Natural killer cell (primary cell): Measurements from ENCODE around the gene MRPL28. TPM values are rescaled to one million over a fixed set of nuclear protein-coding genes. Genes with fewer than 3 reads are reported as not detected.
"Not testable (repeated sequence)": the region's sequence is repeated elsewhere in the genome, so short reads cannot be mapped to it uniquely, and the experiment has no call there.

Source experiments
- ATAC-seq, 3 donors: fragments of 150-1000 bp in 2 of 3; fragments of 200-7000 bp in 1 of 3; cut with Tn5 transposase; 1 replicate in 1 of 3; 2 replicates in 2 of 3; pipeline ENCODE4 v1.10.0; 2021; ENCODE audit warnings: mild to moderate bottlenecking in 2 of 3, moderate library complexity in 2 of 3
- DNase-seq, 2 donors: peaks; one replicate each; pipeline versions ENCODE4 v3.0.0 to v3.0.0-alpha.2; 2013 to 2021; ENCODE audit warnings: mixed read lengths in 1 of 2
- H3K27ac ChIP-seq: one replicate; pipeline ENCODE4 v1.5.1; 2013; ENCODE audit warnings: mild to moderate bottlenecking, low read length
- H3K27me3 ChIP-seq: one replicate; pipeline ENCODE4 v1.6.1; 2013; ENCODE audit warnings: low read length; ENCODE audit not compliant: control insufficient read depth, insufficient read depth
- H3K36me3 ChIP-seq: one replicate; pipeline ENCODE4 v1.6.1; 2013; ENCODE audit warnings: low read length; ENCODE audit not compliant: control insufficient read depth, insufficient read depth
- H3K4me1 ChIP-seq: one replicate; pipeline ENCODE4 v1.6.1; 2013; ENCODE audit warnings: low read length; ENCODE audit not compliant: control insufficient read depth, insufficient read depth
- H3K4me3 ChIP-seq: one replicate; pipeline ENCODE4 v1.5.1; 2013; ENCODE audit warnings: low read length
- H3K9me3 ChIP-seq: one replicate; pipeline ENCODE4 v1.6.1; 2013; ENCODE audit warnings: low read length; ENCODE audit not compliant: control insufficient read depth, insufficient read depth
- H3K27ac Mint-ChIP-seq, 2 donors: one replicate each; pipeline ENCODE4 v1.8.0; 2022; ENCODE audit warnings: mild to moderate bottlenecking in 2 of 2, mixed read lengths in 2 of 2, moderate library complexity in 1 of 2
- H3K27me3 Mint-ChIP-seq, 2 donors: one replicate each; pipeline ENCODE4 v1.8.0; 2022; ENCODE audit warnings: low read depth in 2 of 2, mixed read lengths in 2 of 2
- H3K36me3 Mint-ChIP-seq: one replicate; pipeline ENCODE4 v1.8.0; 2022; ENCODE audit warnings: mixed read lengths
- H3K4me1 Mint-ChIP-seq, 2 donors: one replicate each; pipeline ENCODE4 v1.8.0; 2022; ENCODE audit warnings: mixed read lengths in 2 of 2
- H3K4me3 Mint-ChIP-seq: one replicate; pipeline ENCODE4 v1.8.0; 2022; ENCODE audit warnings: mild to moderate bottlenecking, moderate library complexity, mixed read lengths
- H3K9me3 Mint-ChIP-seq, 2 donors: one replicate each; pipeline ENCODE4 v1.8.0; 2022; ENCODE audit warnings: mixed read lengths in 2 of 2
- WGBS: methylation state at CpG from one replicate; pipeline ENCODE4 v1.1.7; 2013; ENCODE audit warnings: missing lambda C conversion rate; ENCODE audit not compliant: insufficient coverage; 5-methylcytosine and 5-hydroxymethylcytosine counted together
- intact Hi-C: fragments of 100-400 bp; cut with micrococcal nuclease; formaldehyde crosslinking; loops from one replicate; pipeline ENCODE4 v1.14.2; 2022
- total RNA-seq, 4 donors: library from RNA; stranded (reverse); fragments of 120-200 nt in 1 of 4; gene quantifications; one replicate each; pipeline versions ENCODE4 v1.2.3 to v1.2.4, GENCODE V29; 2013 to 2022
- TF ChIP-seq, protein P1 (sequence below): fragments of 200-600 bp; IDR thresholded peaks from one replicate; pipeline ENCODE4 v1.8.0; 2022; ENCODE audit warnings: antibody characterized with exemption

Gene MRPL28
- total RNA-seq, 3 donors from 2014 or later (not counting 1 experiment from before 2014, with no cell fraction given): 33.9 to 38.9 (median 37.5) TPM

GRCh38 chr16:379183-379960 is 9.0 kb upstream of the MRPL28 start:
- H3K36me3 Mint-ChIP-seq: no peaks in the 10 kb centered on the region
- H3K9me3 Mint-ChIP-seq: no peaks in the 10 kb centered on the region
- peak overlapping the region; percentile 8 for H3K4me3 ChIP-seq
- peak overlapping the region; percentile 81 for H3K4me3 Mint-ChIP-seq
- no peak overlapping the region for H3K27ac ChIP-seq
- no peak for DNase-seq
- TF ChIP-seq, protein P1, sequence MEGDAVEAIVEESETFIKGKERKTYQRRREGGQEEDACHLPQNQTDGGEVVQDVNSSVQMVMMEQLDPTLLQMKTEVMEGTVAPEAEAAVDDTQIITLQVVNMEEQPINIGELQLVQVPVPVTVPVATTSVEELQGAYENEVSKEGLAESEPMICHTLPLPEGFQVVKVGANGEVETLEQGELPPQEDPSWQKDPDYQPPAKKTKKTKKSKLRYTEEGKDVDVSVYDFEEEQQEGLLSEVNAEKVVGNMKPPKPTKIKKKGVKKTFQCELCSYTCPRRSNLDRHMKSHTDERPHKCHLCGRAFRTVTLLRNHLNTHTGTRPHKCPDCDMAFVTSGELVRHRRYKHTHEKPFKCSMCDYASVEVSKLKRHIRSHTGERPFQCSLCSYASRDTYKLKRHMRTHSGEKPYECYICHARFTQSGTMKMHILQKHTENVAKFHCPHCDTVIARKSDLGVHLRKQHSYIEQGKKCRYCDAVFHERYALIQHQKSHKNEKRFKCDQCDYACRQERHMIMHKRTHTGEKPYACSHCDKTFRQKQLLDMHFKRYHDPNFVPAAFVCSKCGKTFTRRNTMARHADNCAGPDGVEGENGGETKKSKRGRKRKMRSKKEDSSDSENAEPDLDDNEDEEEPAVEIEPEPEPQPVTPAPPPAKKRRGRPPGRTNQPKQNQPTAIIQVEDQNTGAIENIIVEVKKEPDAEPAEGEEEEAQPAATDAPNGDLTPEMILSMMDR: no peak
- intact Hi-C loops: no loop called here
- no peaks in the 10 kb centered on the region for H3K27me3 ChIP-seq
- no peak overlapping the region for H3K27ac Mint-ChIP-seq
- H3K36me3 ChIP-seq: peaks cover 21% of the 10 kb centered on the region
- H3K9me3 ChIP-seq: no peaks in the 10 kb centered on the region
- WGBS: 93% methylated on average over 16 of the region's 16 CpGs
- no peaks in the 10 kb centered on the region for H3K27me3 Mint-ChIP-seq
- no peak for ATAC-seq
- peaks cover 46% of the 10 kb centered on the region for H3K4me1 ChIP-seq
- peaks cover 10 to 24% of the 10 kb centered on the region in 2 donors for H3K4me1 Mint-ChIP-seq

DNA sequence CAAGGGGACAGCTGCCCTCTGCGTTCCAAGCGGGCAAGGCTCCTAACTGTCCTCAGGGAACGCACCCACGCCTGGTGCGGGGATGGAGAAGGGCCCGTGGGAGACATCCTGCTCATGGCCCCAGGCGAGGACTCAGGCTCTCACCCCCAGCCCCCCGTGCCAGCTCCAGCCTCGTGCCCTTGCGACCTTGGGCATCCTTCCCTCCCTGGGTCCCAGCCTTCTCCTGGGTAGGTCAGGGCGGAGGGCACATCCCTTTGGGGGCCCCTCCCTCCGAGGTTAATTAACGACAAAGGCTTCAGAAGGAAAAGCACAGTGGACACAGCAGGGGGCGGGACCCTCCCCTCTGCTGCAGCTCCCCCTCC is 8.5 kb upstream of the MRPL28 start:
- H3K4me3 ChIP-seq: no peak overlapping the region
- H3K4me1 Mint-ChIP-seq: peaks cover 10 to 24% of the 10 kb centered on the region in 2 donors
- no peaks in the 10 kb centered on the region for H3K9me3 ChIP-seq
- 93% methylated on average over 14 of the region's 14 CpGs for WGBS
- H3K9me3 Mint-ChIP-seq: no peaks in the 10 kb centered on the region
- H3K36me3 ChIP-seq: peaks cover 23% of the 10 kb centered on the region
- H3K27ac ChIP-seq: no peak overlapping the region
- H3K36me3 Mint-ChIP-seq: no peaks in the 10 kb centered on the region
- H3K27ac Mint-ChIP-seq: no peak overlapping the region
- no peaks in the 10 kb centered on the region for H3K27me3 Mint-ChIP-seq
- ATAC-seq: no peak
- peaks cover 42% of the 10 kb centered on the region for H3K4me1 ChIP-seq
- intact Hi-C loops: no loop called here
- no peak overlapping the region for H3K4me3 Mint-ChIP-seq
- TF ChIP-seq, protein P1: no peak
- DNase-seq: no peak
- no peaks in the 10 kb centered on the region for H3K27me3 ChIP-seq

DNA sequence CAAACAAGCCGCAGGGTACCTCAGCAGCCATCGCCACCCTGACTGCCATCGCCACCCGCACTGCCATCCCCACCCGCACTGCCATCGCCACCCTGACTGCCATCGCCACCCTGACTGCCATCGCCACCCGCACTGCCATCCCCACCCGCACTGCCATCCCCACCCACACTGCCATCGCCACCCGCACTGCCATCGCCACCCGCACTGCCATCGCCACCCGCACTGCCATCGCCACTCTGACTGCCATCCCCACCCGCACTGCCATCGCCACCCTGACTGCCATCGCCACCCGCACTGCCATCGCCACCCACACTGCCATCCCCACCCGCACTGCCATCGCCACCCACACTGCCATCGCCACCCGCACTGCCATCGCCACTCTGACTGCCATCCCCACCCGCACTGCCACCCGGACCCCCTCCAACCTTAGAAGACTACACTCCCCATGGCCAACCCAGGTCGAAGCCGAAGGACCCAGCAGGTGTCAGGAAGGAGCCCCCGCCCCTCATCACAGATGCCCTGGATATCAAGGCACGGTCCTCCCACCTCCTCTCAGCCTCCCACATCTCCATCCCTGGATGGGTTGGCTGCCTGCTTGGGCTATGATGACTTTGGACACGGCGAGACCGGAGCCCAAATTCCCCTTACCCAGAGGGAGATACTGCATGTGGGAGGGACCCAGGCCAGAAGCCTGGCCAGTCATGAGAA is 7.9 kb upstream of the MRPL28 start:
- H3K36me3 Mint-ChIP-seq, H3K9me3 Mint-ChIP-seq, H3K4me3 ChIP-seq, H3K27me3 ChIP-seq, intact Hi-C loops, H3K27me3 Mint-ChIP-seq, H3K9me3 ChIP-seq, H3K4me3 Mint-ChIP-seq, H3K27ac Mint-ChIP-seq, DNase-seq, ATAC-seq, H3K27ac ChIP-seq: not testable (repeated sequence)
- H3K4me1 Mint-ChIP-seq: peaks cover 7 to 20% of the 10 kb centered on the region in 2 donors
- H3K36me3 ChIP-seq: peaks cover 27% of the 10 kb centered on the region
- WGBS: 91% methylated on average over 31 of the region's 36 CpGs
- peaks cover 37% of the 10 kb centered on the region for H3K4me1 ChIP-seq

DNA sequence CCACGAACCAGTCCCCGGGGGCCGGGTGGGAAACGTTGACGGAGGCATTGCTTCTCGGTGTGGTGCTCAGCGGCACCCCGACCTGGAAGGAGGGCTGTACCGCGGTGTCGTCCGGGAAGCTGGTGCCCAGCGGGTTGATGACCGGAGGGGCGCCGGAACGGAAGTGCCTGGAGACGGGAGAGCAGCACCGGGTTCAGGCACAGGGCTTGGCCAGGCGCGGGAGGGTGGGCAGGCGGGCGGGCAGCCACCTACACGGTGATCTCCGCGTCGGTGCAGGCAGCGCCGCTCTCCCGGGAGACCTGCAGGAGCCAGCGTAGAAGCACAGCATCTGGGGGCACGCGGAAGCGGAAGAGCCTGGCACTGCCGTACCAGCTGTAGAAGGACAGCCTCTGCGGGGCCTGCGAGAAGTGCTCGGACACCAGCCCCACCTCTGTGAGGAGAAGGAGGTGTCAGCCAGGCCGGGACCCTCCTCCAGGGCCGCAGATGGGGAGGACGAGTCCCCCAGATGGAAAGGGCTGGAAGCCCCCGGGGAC is 7.1 kb upstream of the MRPL28 start:
- no peak overlapping the region for H3K27ac ChIP-seq
- peaks cover 29% of the 10 kb centered on the region for H3K4me1 ChIP-seq
- H3K4me3 ChIP-seq: no peak overlapping the region
- DNase-seq: no peak
- TF ChIP-seq, protein P1: no peak
- no peak for ATAC-seq
- H3K4me1 Mint-ChIP-seq: peaks cover 0 to 13% of the 10 kb centered on the region in 2 donors
- H3K9me3 ChIP-seq: no peaks in the 10 kb centered on the region
- no peaks in the 10 kb centered on the region for H3K27me3 ChIP-seq
- H3K27ac Mint-ChIP-seq: no peak overlapping the region
- intact Hi-C loops: no loop called here
- H3K4me3 Mint-ChIP-seq: no peak overlapping the region
- H3K9me3 Mint-ChIP-seq: no peaks in the 10 kb centered on the region
- H3K36me3 Mint-ChIP-seq: no peaks in the 10 kb centered on the region
- H3K36me3 ChIP-seq: peaks cover 27% of the 10 kb centered on the region
- WGBS: 93% methylated on average over 42 of the region's 42 CpGs
- no peaks in the 10 kb centered on the region for H3K27me3 Mint-ChIP-seq
